ENCODE results near the gene SCN8A. TPM values are rescaled to one million over a fixed set of nuclear protein-coding genes. Genes with fewer than 3 reads are reported as not detected.
"Not testable (repeated sequence)": the region's sequence is repeated elsewhere in the genome, so short reads cannot be mapped to it uniquely, and the experiment has no call there.

SCN8A gene
- total RNA-seq, 1 experiment from 2014 or later = 5.4 TPM

GRCh38 chr12:51829011-51829481, 238.0 kb downstream of the SCN8A start:
- DNase-seq = no peak
- Mint-ChIP-seq H3K27ac (ENCODE audit: unreplicated experiment) (no peak overlapping the region), H3K4me3 (ENCODE audit: low read depth, unreplicated experiment) (no peak overlapping the region), H3K36me3 (ENCODE audit: insufficient read depth, unreplicated experiment) (no peaks in the 10 kb centered on the region), H3K9me3 (ENCODE audit: low read depth, unreplicated experiment) (no peaks in the 10 kb centered on the region), H3K4me1 (ENCODE audit: low read depth, unreplicated experiment) (peaks cover 8% of the 10 kb centered on the region), H3K27me3 (ENCODE audit: unreplicated experiment) (peaks cover 47% of the 10 kb centered on the region)
- BruUV-seq (replicated peaks) = no TSS peak
- no peak for TF ChIP-seq CTCF (IDR thresholded peaks at IDR 0.05; ENCODE audit: unreplicated experiment)
- CTCF ChIA-PET = no interaction called here
- intact Hi-C loops (cut with micrococcal nuclease; ENCODE audit: unreplicated experiment) = no loop called here

DNA sequence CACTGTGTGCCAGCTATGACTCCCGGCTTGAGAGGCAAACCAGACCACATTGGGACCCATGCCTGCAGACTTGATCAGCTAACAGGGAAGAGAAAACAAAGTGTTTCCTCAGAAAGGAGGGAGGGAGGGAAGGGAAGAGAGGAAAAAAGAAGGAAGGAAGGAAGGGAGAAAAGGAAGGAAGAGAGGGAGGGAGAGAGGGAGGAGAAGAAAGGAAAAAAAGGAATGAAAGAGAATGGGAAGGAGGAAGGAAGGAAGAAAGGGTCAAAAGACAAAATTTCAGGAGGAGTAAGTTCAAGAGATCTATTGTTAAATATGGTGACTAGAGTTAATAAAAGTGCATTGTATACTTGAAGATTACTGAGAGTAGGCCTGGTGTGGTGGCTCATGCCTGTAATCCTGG, 238.6 kb downstream of the SCN8A start:
- H3K4me1 Mint-ChIP-seq (ENCODE audit: low read depth, unreplicated experiment) = peaks cover 8% of the 10 kb centered on the region
- DNase-seq = no peak
- H3K27ac Mint-ChIP-seq (ENCODE audit: unreplicated experiment) = no peak overlapping the region
- no TSS peak for BruUV-seq (replicated peaks)
- peaks cover 52% of the 10 kb centered on the region for H3K27me3 Mint-ChIP-seq (ENCODE audit: unreplicated experiment)
- no peak overlapping the region for H3K4me3 Mint-ChIP-seq (ENCODE audit: low read depth, unreplicated experiment)
- no peaks in the 10 kb centered on the region for H3K9me3 Mint-ChIP-seq (ENCODE audit: low read depth, unreplicated experiment)
- TF ChIP-seq CTCF (IDR thresholded peaks at IDR 0.05; ENCODE audit: unreplicated experiment) = no peak
- no peaks in the 10 kb centered on the region for H3K36me3 Mint-ChIP-seq (ENCODE audit: insufficient read depth, unreplicated experiment)
- CTCF ChIA-PET = no interaction called here
- intact Hi-C loops (cut with micrococcal nuclease; ENCODE audit: unreplicated experiment) = no loop called here

GRCh38 chr12:51831817-51832216, 240.8 kb downstream of the SCN8A start:
- intact Hi-C loops (cut with micrococcal nuclease; ENCODE audit: unreplicated experiment); DNase-seq; H3K4me1 Mint-ChIP-seq (ENCODE audit: low read depth, unreplicated experiment); H3K27ac Mint-ChIP-seq (ENCODE audit: unreplicated experiment); H3K4me3 Mint-ChIP-seq (ENCODE audit: low read depth, unreplicated experiment); BruUV-seq (replicated peaks); H3K36me3 Mint-ChIP-seq (ENCODE audit: insufficient read depth, unreplicated experiment); H3K9me3 Mint-ChIP-seq (ENCODE audit: low read depth, unreplicated experiment): not testable (repeated sequence)
- H3K27me3 Mint-ChIP-seq (ENCODE audit: unreplicated experiment) = peaks cover 52% of the 10 kb centered on the region
- CTCF ChIA-PET = interaction anchor here (0.9 kb wide), 1 partner anchor 8 kb away, joined by 3 read pairs; no protein-coding TSS in a partner anchor

DNA sequence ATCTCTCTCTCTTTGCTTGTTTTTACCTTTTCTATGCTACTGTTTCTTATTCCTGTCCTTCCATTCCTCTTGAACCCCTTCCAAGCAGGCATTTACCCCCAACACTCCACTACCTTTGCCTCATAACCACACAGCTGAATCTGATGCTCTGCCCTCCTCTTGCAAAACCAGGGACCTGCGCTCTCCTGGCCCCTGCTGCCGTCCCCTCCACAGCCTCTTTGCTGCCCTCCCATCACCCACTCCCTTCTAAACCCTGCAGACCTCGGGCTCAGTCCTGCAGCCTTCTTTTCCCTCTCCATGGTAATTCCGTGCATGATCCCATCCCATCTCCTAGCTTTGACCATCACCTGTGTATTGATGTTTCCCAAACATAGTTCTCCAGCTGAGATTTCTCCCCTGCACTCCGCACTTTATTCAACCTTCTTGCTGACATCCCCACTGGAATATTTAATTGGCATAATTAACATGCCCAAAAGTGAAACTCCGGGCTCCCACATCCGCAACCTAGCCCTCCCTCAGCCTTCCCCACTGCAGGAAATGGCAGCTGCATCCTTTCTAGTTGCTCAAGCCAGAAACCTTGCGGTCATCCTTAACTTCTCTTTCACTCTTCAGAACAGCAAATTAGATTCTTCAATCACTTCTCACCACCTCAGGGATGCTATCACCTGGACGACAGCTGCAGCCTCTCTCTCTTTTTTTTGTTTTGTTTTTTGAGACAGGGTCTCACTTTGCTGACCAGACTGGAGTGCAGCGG, 241.5 kb downstream of the SCN8A start:
- no TSS peak for BruUV-seq (replicated peaks)
- no peaks in the 10 kb centered on the region for H3K9me3 Mint-ChIP-seq (ENCODE audit: low read depth, unreplicated experiment)
- no peak for TF ChIP-seq CTCF (IDR thresholded peaks at IDR 0.05; ENCODE audit: unreplicated experiment)
- DNase-seq = no peak
- H3K4me1 Mint-ChIP-seq (ENCODE audit: low read depth, unreplicated experiment) = peaks cover 8% of the 10 kb centered on the region
- no peaks in the 10 kb centered on the region for H3K36me3 Mint-ChIP-seq (ENCODE audit: insufficient read depth, unreplicated experiment)
- H3K27me3 Mint-ChIP-seq (ENCODE audit: unreplicated experiment) = peaks cover 59% of the 10 kb centered on the region
- H3K27ac Mint-ChIP-seq (ENCODE audit: unreplicated experiment) = no peak overlapping the region
- no peak overlapping the region for H3K4me3 Mint-ChIP-seq (ENCODE audit: low read depth, unreplicated experiment)
- intact Hi-C loops (cut with micrococcal nuclease; ENCODE audit: unreplicated experiment) = no loop called here
- CTCF ChIA-PET = interaction anchor here (0.6 to 0.9 kb wide), 3 partner anchors 9 to 14 kb away, joined by 3 to 5 read pairs (median 3); no protein-coding TSS in a partner anchor
